Esophagus squamous epithelium (tissue), 5 donors: ENCODE results near the gene OGG1. TPM values are rescaled to one million over a fixed set of nuclear protein-coding genes. Genes with fewer than 3 reads are reported as not detected.

Experiments used
- DNase-seq: peaks from one replicate; lab custom pipeline; 2025; lab: John Stamatoyannopoulos, UW
- H3K27ac ChIP-seq, 4 donors: fragments of 200-600 bp; sonication (generic); one replicate each; pipeline ENCODE4 v1.5.1; 2016 to 2019; ENCODE audit warnings: mild to moderate bottlenecking in 1 of 4
- H3K27me3 ChIP-seq, 4 donors: fragments of 200-600 bp; sonication (generic); 1 replicate in 3 of 4; 2 replicates in 1 of 4; pipeline versions ENCODE4 v1.5.1 to v1.6.0; 2017 to 2021; ENCODE audit warnings: antibody characterized with exemption in 1 of 4
- H3K36me3 ChIP-seq, 3 donors: fragments of 200-600 bp; sonication (generic); one replicate each; pipeline ENCODE4 v1.5.1; 2016 to 2019
- H3K4me1 ChIP-seq, 3 donors: fragments of 200-600 bp; sonication (generic); one replicate each; pipeline ENCODE4 v1.5.1; 2017 to 2019
- H3K4me3 ChIP-seq, 4 donors: fragments of 200-600 bp; sonication (generic); 1 replicate in 3 of 4; 2 replicates in 1 of 4; pipeline ENCODE4 v1.5.1; 2016 to 2019; ENCODE audit warnings: mild to moderate bottlenecking in 2 of 4, moderate library complexity in 1 of 4
- H3K9me3 ChIP-seq, 3 donors: fragments of 200-600 bp; sonication (generic); one replicate each; pipeline ENCODE4 v1.5.1; 2016 to 2019
- CTCF ChIP-seq, 6 experiments: fragments of 450-650 bp in 4 of 6; fragments of 200-600 bp in 2 of 6; sonication (generic) in 2 of 6; IDR thresholded peaks; one replicate each; pipeline ENCODE4 v1.5.1; 2016 to 2019; ENCODE audit warnings: antibody characterized with exemption in 6 of 6, mild to moderate bottlenecking in 4 of 6, moderate library complexity in 4 of 6
- POLR2A ChIP-seq, 4 donors: fragments of 450-650 bp; IDR thresholded peaks; one replicate each; pipeline ENCODE4 v1.6.1; 2017; ENCODE audit warnings: antibody characterized with exemption in 4 of 4, mild to moderate bottlenecking in 4 of 4, moderate library complexity in 3 of 4
- WGBS, 2 donors: methylation state at CpG; one replicate each; pipeline ENCODE4 v1.1.5; 2018; 5-methylcytosine and 5-hydroxymethylcytosine counted together
- intact Hi-C: fragments of 100-400 bp; cut with DNase I; formaldehyde crosslinking; loops from one replicate; pipeline ENCODE4 v1.15.0; 2022
- total RNA-seq, 4 donors: library from RNA; depleted of rRNA; stranded (reverse); fragments of >200 nt; gene quantifications; one replicate each; pipeline ENCODE4 v1.1.0, GENCODE V29; 2016
- donor health status: DM: yes; HTN: yes; CAD: no.

The OGG1 gene
- total RNA-seq, 4 donors from 2014 or later = 9.5 to 20.6 (median 10.5) TPM

GRCh38 chr3:9760779-9761505, 11.2 kb downstream of the OGG1 start:
- Histone ChIP-seq H3K27ac (no peak overlapping the region), H3K9me3 (no peaks in the 10 kb centered on the region), H3K36me3 (peaks cover 16 to 79% (median 24%) of the 10 kb centered on the region in 3 donors), H3K27me3 (no peaks in the 10 kb centered on the region), H3K4me1 (peaks cover 0 to 7% (median 0%) of the 10 kb centered on the region in 3 donors), H3K4me3 (no peak overlapping the region)
- TF ChIP-seq POLR2A (IDR thresholded peaks at IDR 0.05) = no peak
- no peak for TF ChIP-seq CTCF (IDR thresholded peaks at IDR 0.05)
- intact Hi-C loops = no loop called here
- DNase-seq = no peak
- 95 to 98% methylated on average over 10 of the region's 10 CpGs for WGBS, 2 donors

- 86 to 88% methylated on average over 5 of the region's 5 CpGs for WGBS, 2 donors
- peaks cover 0 to 8% (median 2%) of the 10 kb centered on the region in 3 donors for H3K4me1 ChIP-seq
Measured at GRCh38 chr3:9761919-9762318, 12.2 kb downstream of the OGG1 start.

GRCh38 chr3:9762871-9763270, 13.1 kb downstream of the OGG1 start:
- Histone ChIP-seq H3K27me3 (no peaks in the 10 kb centered on the region), H3K27ac (no peak overlapping the region), H3K9me3 (no peaks in the 10 kb centered on the region), H3K4me3 (no peak overlapping the region), H3K4me1 (peaks cover 0 to 18% (median 9%) of the 10 kb centered on the region in 3 donors), H3K36me3 (peaks cover 0 to 63% (median 9%) of the 10 kb centered on the region in 3 donors)
- 89 to 92% methylated on average over 3 to 8 of the region's 8 CpGs for WGBS, 2 donors
- intact Hi-C loops = no loop called here
- TF ChIP-seq POLR2A (IDR thresholded peaks at IDR 0.05) (no peak), CTCF (IDR thresholded peaks at IDR 0.05) (no peak)
- DNase-seq = no peak

More at GRCh38 chr3:9761919-9762318, 12.2 kb downstream of the OGG1 start:
- Histone ChIP-seq H3K9me3 (no peaks in the 10 kb centered on the region), H3K4me3 (no peak overlapping the region), H3K27ac (no peak overlapping the region), H3K27me3 (no peaks in the 10 kb centered on the region), H3K36me3 (peaks cover 6 to 73% (median 18%) of the 10 kb centered on the region in 3 donors)
- no peak for DNase-seq
- intact Hi-C loops = no loop called here
- TF ChIP-seq POLR2A (IDR thresholded peaks at IDR 0.05) (no peak), CTCF (IDR thresholded peaks at IDR 0.05) (no peak)

GRCh38 chr3:9765865-9766264, 16.1 kb downstream of the OGG1 start:
- 92 to 100% methylated on average over 2 to 3 of the region's 4 CpGs for WGBS, 2 donors
- Histone ChIP-seq H3K27me3 (no peaks in the 10 kb centered on the region), H3K9me3 (no peaks in the 10 kb centered on the region), H3K4me1 (peaks cover 19 to 48% (median 30%) of the 10 kb centered on the region in 3 donors), H3K36me3 (peaks cover 0 to 34% (median 4%) of the 10 kb centered on the region in 3 donors), H3K27ac (no peak overlapping the region), H3K4me3 (no peak overlapping the region)
- no peak for DNase-seq
- intact Hi-C loops = no loop called here
- TF ChIP-seq CTCF (IDR thresholded peaks at IDR 0.05) (no peak), POLR2A (IDR thresholded peaks at IDR 0.05) (no peak)

GRCh38 chr3:9767418-9767817, 17.7 kb downstream of the OGG1 start:
- H3K36me3 ChIP-seq = peaks cover 0 to 20% (median 4%) of the 10 kb centered on the region in 3 donors
- H3K9me3 ChIP-seq = no peaks in the 10 kb centered on the region
- intact Hi-C loops = no loop called here
- H3K27ac ChIP-seq = peak overlapping the region in 3 of 4 donors; percentile 22 to 72 (median 39)
- DNase-seq = no peak
- 61 to 77% methylated on average over 4 of the region's 7 CpGs for WGBS, 2 donors
- no peak overlapping the region for H3K4me3 ChIP-seq
- peaks cover 19 to 45% (median 32%) of the 10 kb centered on the region in 3 donors for H3K4me1 ChIP-seq
- H3K27me3 ChIP-seq = no peaks in the 10 kb centered on the region
- TF ChIP-seq POLR2A (IDR thresholded peaks at IDR 0.05) (no peak), CTCF (IDR thresholded peaks at IDR 0.05) (no peak)
